GM19438 (cell line): ENCODE results near the gene TMEFF2.
A peak's percentile ranks its signal among the peaks of the same experiment; 100 is the strongest.

ENCODE experiments used
- ATAC-seq: cut with Tn5 transposase; IDR thresholded peaks from one replicate; pipeline ENCODE4 v1.9.1; 2021; ENCODE audit warnings: low read depth; ENCODE audit not compliant: unreplicated experiment

The TMEFF2 gene

GRCh38 chr2:192025637-192026036, 169.1 kb downstream of the TMEFF2 start:
- no peak for ATAC-seq

GRCh38 chr2:192023006-192023405, 171.7 kb downstream of the TMEFF2 start:
- ATAC-seq, result no peak

- ATAC-seq, result no peak
These were observed 176.9 kb downstream of the TMEFF2 start for GRCh38 chr2:192017844-192018243.

- ATAC-seq, result no peak
These were observed 178.5 kb downstream of the TMEFF2 start for GRCh38 chr2:192016265-192016664.

GRCh38 chr2:192013211-192013610, 181.5 kb downstream of the TMEFF2 start:
- no peak for ATAC-seq

- no peak for ATAC-seq
These were observed 183.5 kb downstream of the TMEFF2 start for GRCh38 chr2:192011196-192011595.

- no peak for ATAC-seq
These were observed 184.7 kb downstream of the TMEFF2 start for GRCh38 chr2:192010073-192010472.

GRCh38 chr2:192007581-192008228, 187.0 kb downstream of the TMEFF2 start:
- ATAC-seq, result no peak

- ATAC-seq, result no peak
These were observed 189.5 kb downstream of the TMEFF2 start for GRCh38 chr2:192005211-192005610.

GRCh38 chr2:192004188-192004963, 190.4 kb downstream of the TMEFF2 start:
- ATAC-seq, result peak; percentile 60

- ATAC-seq, result no peak
These were observed 192.3 kb downstream of the TMEFF2 start for GRCh38 chr2:192002418-192002817.

- no peak for ATAC-seq
These were observed 194.3 kb downstream of the TMEFF2 start for GRCh38 chr2:192000196-192000980.

GRCh38 chr2:191999101-191999841, 195.5 kb downstream of the TMEFF2 start:
- ATAC-seq, result no peak

- ATAC-seq, result no peak
These were observed 199.4 kb downstream of the TMEFF2 start for GRCh38 chr2:191995285-191995684.

GRCh38 chr2:191994749-191995148, 200.0 kb downstream of the TMEFF2 start:
- no peak for ATAC-seq

GRCh38 chr2:191991442-191991841, 203.3 kb downstream of the TMEFF2 start:
- no peak for ATAC-seq

- ATAC-seq, result no peak
These were observed 209.0 kb downstream of the TMEFF2 start for GRCh38 chr2:191985740-191986139.

GRCh38 chr2:191983591-191983990, 211.1 kb downstream of the TMEFF2 start:
- ATAC-seq, result no peak

- no peak for ATAC-seq
These were observed 211.5 kb downstream of the TMEFF2 start for GRCh38 chr2:191983186-191983585.

- no peak for ATAC-seq
These were observed 213.0 kb downstream of the TMEFF2 start for GRCh38 chr2:191981706-191982105.

- no peak for ATAC-seq
These were observed 214.2 kb downstream of the TMEFF2 start for GRCh38 chr2:191980483-191980882.
